OCI-LY7 (cell line): ENCODE measurements around the gene RNF144A. TPM values are rescaled to one million over a fixed set of nuclear protein-coding genes. Genes with fewer than 3 reads are reported as not detected.

Experiments
- BruUV-seq: library from RNA; stranded (reverse); fragments of 400-500 nt; replicated peaks from 2 replicates; lab custom pipeline; 2021; lab: Mats Ljungman, UMichigan
- CTCF ChIA-PET: fragments of 300-600 bp; sonication (Branson Sonifier 250); formaldehyde crosslinking; loops from one replicate; lab custom pipeline; 2022; ENCODE audit warnings: antibody characterized with exemption; ENCODE audit not compliant: unreplicated experiment; lab: Charles Lee
- POLR2A ChIA-PET: fragments of 300-600 bp; sonication (Branson Sonifier 250); formaldehyde crosslinking; loops from one replicate; lab custom pipeline; 2022; ENCODE audit warnings: antibody characterized with exemption; lab: Charles Lee
- DNase-seq: peaks from one replicate; pipeline ENCODE4 v3.0.0-alpha.2; 2015; ENCODE audit warnings: low spot score
- H2AFZ ChIP-seq: fragments of 200-600 bp; sonication (generic), shearing (Covaris generic); 2 replicates; pipeline ENCODE4 v1.6.1; 2014; ENCODE audit warnings: mild to moderate bottlenecking, antibody characterized with exemption, low read length, moderate library complexity
- H3K27ac ChIP-seq: fragments of 200-600 bp; sonication (generic); 2 replicates; pipeline ENCODE4 v1.5.1; 2014; ENCODE audit warnings: mixed run types, low read depth, mild to moderate bottlenecking, moderate library complexity, low read length, inconsistent platforms; ENCODE audit not compliant: poor library complexity, severe bottlenecking
- H3K36me3 ChIP-seq: fragments of 200-600 bp; sonication (generic); 2 replicates; pipeline ENCODE4 v1.6.1; 2014; ENCODE audit warnings: mild to moderate bottlenecking, antibody characterized with exemption, low read length, moderate library complexity, mixed read lengths; ENCODE audit not compliant: insufficient read depth
- H3K4me1 ChIP-seq: fragments of 200-600 bp; sonication (generic); 2 replicates; pipeline ENCODE4 v1.5.1; 2014; ENCODE audit warnings: mild to moderate bottlenecking, low read length; ENCODE audit not compliant: insufficient read depth, poor library complexity, severe bottlenecking
- H3K4me2 ChIP-seq: fragments of 200-600 bp; sonication (generic); 2 replicates; pipeline ENCODE4 v1.6.1; 2014; ENCODE audit warnings: mild to moderate bottlenecking, low read length
- H3K4me3 ChIP-seq: fragments of 200-600 bp; sonication (generic); 2 replicates; pipeline ENCODE4 v1.5.1; 2014; ENCODE audit warnings: mild to moderate bottlenecking, low read depth, low read length; ENCODE audit not compliant: poor library complexity, severe bottlenecking
- H3K79me2 ChIP-seq: fragments of 200-600 bp; sonication (generic); 2 replicates; pipeline ENCODE4 v1.6.1; 2016; ENCODE audit warnings: low read depth, mild to moderate bottlenecking, low read length, moderate library complexity, mixed read lengths; ENCODE audit not compliant: insufficient read depth
- H3K9me2 ChIP-seq: fragments of 200-600 bp; sonication (generic); 2 replicates; pipeline ENCODE4 v1.6.1; 2016; ENCODE audit warnings: mild to moderate bottlenecking, low read length, mixed read lengths; ENCODE audit not compliant: insufficient read depth
- H3K9me3 ChIP-seq: fragments of 200-600 bp; sonication (generic); 2 replicates; pipeline ENCODE4 v1.6.1; 2014; ENCODE audit warnings: mild to moderate bottlenecking, mixed run types, low read length, mixed read lengths
- H4K20me1 ChIP-seq: fragments of 200-600 bp; sonication (generic); 2 replicates; pipeline ENCODE4 v1.6.1; 2014; ENCODE audit warnings: mild to moderate bottlenecking, antibody characterized with exemption, low read length, moderate library complexity, mixed read lengths; ENCODE audit not compliant: insufficient read depth
- EZH2phosphoT487 ChIP-seq: fragments of 200-600 bp; sonication (generic); IDR thresholded peaks from 2 replicates; pipeline ENCODE4 v1.6.1; 2018; ENCODE audit warnings: low read depth, borderline replicate concordance, mild to moderate bottlenecking, mixed run types, antibody characterized with exemption, low read length, moderate library complexity, mixed read lengths
- intact Hi-C: fragments of 100-400 bp; cut with micrococcal nuclease; formaldehyde crosslinking; loops from one replicate; pipeline ENCODE4 v1.10.0; 2022; ENCODE audit not compliant: unreplicated experiment
- total RNA-seq, 2 experiments: library from RNA; depleted of rRNA in 1 of 2; stranded (reverse); fragments of >200 nt in 1 of 2; shearing (Covaris generic) in 1 of 2; gene quantifications; 2 replicates each; pipeline ENCODE4 v1.2.3, GENCODE V29; 2014 to 2022
- TF ChIP-seq, protein P1 (sequence below): fragments of 200-600 bp; sonication (generic); conservative IDR thresholded peaks from 2 replicates; pipeline ENCODE4 v1.5.1; 2014; ENCODE audit warnings: mild to moderate bottlenecking, antibody characterized with exemption, low read length, moderate library complexity, mixed read lengths

The RNF144A gene
- total RNA-seq, 2 experiments from 2014 or later, result 1.1 to 1.9 TPM

GRCh38 chr2:6887751-6888192 is 29.4 kb upstream of the RNF144A start:
- BruUV-seq, result no TSS peak
- POLR2A ChIA-PET, result interaction anchor here (0.6 to 0.9 kb wide), 4 partner anchors 10 to 402 kb away, joined by 3 to 4 read pairs (median 3); partner anchors contain the start of gene RSAD2
- TF ChIP-seq EZH2phosphoT487, result no peak
- TF ChIP-seq, protein P1, sequence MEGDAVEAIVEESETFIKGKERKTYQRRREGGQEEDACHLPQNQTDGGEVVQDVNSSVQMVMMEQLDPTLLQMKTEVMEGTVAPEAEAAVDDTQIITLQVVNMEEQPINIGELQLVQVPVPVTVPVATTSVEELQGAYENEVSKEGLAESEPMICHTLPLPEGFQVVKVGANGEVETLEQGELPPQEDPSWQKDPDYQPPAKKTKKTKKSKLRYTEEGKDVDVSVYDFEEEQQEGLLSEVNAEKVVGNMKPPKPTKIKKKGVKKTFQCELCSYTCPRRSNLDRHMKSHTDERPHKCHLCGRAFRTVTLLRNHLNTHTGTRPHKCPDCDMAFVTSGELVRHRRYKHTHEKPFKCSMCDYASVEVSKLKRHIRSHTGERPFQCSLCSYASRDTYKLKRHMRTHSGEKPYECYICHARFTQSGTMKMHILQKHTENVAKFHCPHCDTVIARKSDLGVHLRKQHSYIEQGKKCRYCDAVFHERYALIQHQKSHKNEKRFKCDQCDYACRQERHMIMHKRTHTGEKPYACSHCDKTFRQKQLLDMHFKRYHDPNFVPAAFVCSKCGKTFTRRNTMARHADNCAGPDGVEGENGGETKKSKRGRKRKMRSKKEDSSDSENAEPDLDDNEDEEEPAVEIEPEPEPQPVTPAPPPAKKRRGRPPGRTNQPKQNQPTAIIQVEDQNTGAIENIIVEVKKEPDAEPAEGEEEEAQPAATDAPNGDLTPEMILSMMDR, result no peak
- no peak overlapping the region for H3K4me3 ChIP-seq
- H3K36me3 ChIP-seq, result no peaks in the 10 kb centered on the region
- H3K4me2 ChIP-seq, result no peak overlapping the region
- H2AFZ ChIP-seq, result no peak overlapping the region
- no peak for DNase-seq
- H4K20me1 ChIP-seq, result no peaks in the 10 kb centered on the region
- no peaks in the 10 kb centered on the region for H3K9me2 ChIP-seq
- H3K27ac ChIP-seq, result no peak overlapping the region
- intact Hi-C loops, result no loop called here
- no peaks in the 10 kb centered on the region for H3K79me2 ChIP-seq
- CTCF ChIA-PET, result interaction anchor here (0.7 kb wide), 1 partner anchor 211 kb away, joined by 3 read pairs; no protein-coding TSS in a partner anchor
- no peaks in the 10 kb centered on the region for H3K4me1 ChIP-seq
- no peaks in the 10 kb centered on the region for H3K9me3 ChIP-seq

GRCh38 chr2:6888724-6889123 is 28.5 kb upstream of the RNF144A start:
- Histone ChIP-seq H3K9me3 (no peaks in the 10 kb centered on the region), H3K36me3 (no peaks in the 10 kb centered on the region), H4K20me1 (no peaks in the 10 kb centered on the region), H3K4me3 (no peak overlapping the region), H3K4me2 (no peak overlapping the region), H3K4me1 (no peaks in the 10 kb centered on the region), H2AFZ (no peak overlapping the region), H3K9me2 (no peaks in the 10 kb centered on the region), H3K27ac (no peak overlapping the region), H3K79me2 (no peaks in the 10 kb centered on the region)
- no TSS peak for BruUV-seq
- CTCF ChIA-PET, result no interaction called here
- no peak for TF ChIP-seq EZH2phosphoT487
- TF ChIP-seq, protein P1, result no peak
- no peak for DNase-seq
- POLR2A ChIA-PET, result no interaction called here
- intact Hi-C loops, result no loop called here

GRCh38 chr2:6893876-6894482 is 23.2 kb upstream of the RNF144A start:
- Histone ChIP-seq H3K4me1 (no peaks in the 10 kb centered on the region), H3K4me2 (no peak overlapping the region), H3K9me2 (no peaks in the 10 kb centered on the region), H3K9me3 (no peaks in the 10 kb centered on the region), H3K36me3 (no peaks in the 10 kb centered on the region), H3K4me3 (no peak overlapping the region), H4K20me1 (no peaks in the 10 kb centered on the region), H3K79me2 (no peaks in the 10 kb centered on the region), H2AFZ (no peak overlapping the region), H3K27ac (no peak overlapping the region)
- intact Hi-C loops, result no loop called here
- CTCF ChIA-PET, result no interaction called here
- POLR2A ChIA-PET, result interaction anchor here (0.6 to 1.0 kb wide), 3 partner anchors 22 to 387 kb away, joined by 3 to 4 read pairs (median 3); no protein-coding TSS in a partner anchor
- no peak for DNase-seq
- BruUV-seq, result no TSS peak
- TF ChIP-seq, protein P1, result no peak
- TF ChIP-seq EZH2phosphoT487, result no peak
